ENCODE measurements around the gene BCAS3. TPM values are rescaled to one million over a fixed set of nuclear protein-coding genes. Genes with fewer than 3 reads are reported as not detected.

The BCAS3 gene
- total and polyA plus RNA-seq, 4 experiments from 2014 or later = 27.0 to 45.2 (median 41.2) TPM

Other genes starting within 250 kb of the BCAS3 start
- gene APPBP2, start 151.6 kb upstream of the BCAS3 start, total RNA-seq = 10 to 100 TPM; 48.4 to 50.8 TPM
- gene APPBP2, start 151.6 kb upstream of the BCAS3 start, polyA plus RNA-seq = 10 to 100 TPM; 23.9 to 31.6 TPM
- gene PPM1D, start 77.7 kb upstream of the BCAS3 start, total RNA-seq = 10 to 100 TPM; 18.9 to 19.4 TPM
- gene PPM1D, start 77.7 kb upstream of the BCAS3 start, polyA plus RNA-seq = 10 to 100 TPM in 1 of 2 donors, 1 to 10 TPM in 1; 7.0 to 10.1 TPM